Measurements from ENCODE around the gene BTN3A1.
"Not testable (repeated sequence)": the region's sequence is repeated elsewhere in the genome, so short reads cannot be mapped to it uniquely, and the experiment has no call there.

Gene BTN3A1

GRCh38 chr6:26412228-26412627 is 10.2 kb downstream of the BTN3A1 start:
- intact Hi-C loops (cut with DNase I): no loop called here

DNA sequence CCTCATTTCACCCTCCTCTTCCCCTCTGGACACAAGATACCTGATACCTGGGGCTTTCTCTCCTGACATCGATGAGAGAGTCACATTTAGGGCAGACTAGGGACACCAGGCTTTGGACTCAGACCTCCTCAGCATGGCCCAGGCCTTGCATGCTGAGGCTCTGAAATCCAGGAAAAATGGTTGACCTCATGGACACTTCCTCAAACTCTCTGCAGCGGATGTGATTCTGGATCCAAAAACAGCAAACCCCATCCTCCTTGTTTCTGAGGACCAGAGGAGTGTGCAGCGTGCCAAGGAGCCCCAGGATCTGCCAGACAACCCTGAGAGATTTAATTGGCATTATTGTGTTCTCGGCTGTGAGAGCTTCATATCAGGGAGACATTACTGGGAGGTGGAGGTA is 10.9 kb downstream of the BTN3A1 start:
- DNase-seq: no peak
- intact Hi-C loops (cut with DNase I): no loop called here

More at GRCh38 chr6:26412228-26412627, 10.2 kb downstream of the BTN3A1 start:
- no peak for DNase-seq

DNA sequence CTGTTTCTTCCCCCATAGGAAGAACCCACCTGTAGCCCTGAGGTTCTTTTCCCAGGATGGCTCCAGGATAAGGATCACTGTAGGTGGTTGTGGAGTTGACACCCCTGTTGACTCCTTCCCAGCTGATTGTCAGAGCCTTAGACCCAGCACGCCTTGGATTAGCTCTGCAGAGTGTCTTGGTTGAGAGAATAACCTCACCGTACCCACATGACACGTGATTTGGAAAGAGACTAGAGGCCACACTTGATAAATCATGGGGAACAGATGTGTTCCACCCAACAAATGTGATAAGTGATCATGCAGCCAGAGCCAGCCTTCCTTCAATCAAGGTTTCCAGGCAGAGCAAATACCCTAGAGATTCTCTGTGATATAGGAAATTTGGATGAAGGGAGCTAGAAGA is 12.2 kb downstream of the BTN3A1 start:
- intact Hi-C loops (cut with DNase I): no loop called here
- DNase-seq: no peak

GRCh38 chr6:26415036-26415614 is 13.1 kb downstream of the BTN3A1 start:
- DNase-seq: no peak
- intact Hi-C loops (cut with DNase I): no loop called here

DNA sequence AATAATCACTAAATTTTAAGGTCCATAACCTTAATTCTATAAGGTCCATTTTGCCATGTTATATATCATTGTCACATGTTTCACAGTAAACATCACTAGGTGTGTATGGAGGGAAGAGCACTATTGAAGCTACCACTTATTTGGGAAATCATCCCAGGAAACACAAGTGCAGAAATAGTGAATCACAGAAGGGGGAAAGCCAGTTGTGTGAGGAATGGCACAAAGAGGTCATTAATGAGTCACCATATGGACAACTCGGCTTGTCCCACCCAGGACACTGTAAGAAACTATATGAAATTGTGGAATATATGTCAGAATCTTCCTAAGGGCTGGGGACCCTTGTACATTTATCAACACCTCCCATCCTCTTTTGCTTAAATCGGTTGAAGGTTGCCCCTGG is 13.7 kb downstream of the BTN3A1 start:
- intact Hi-C loops (cut with DNase I): no loop called here
- DNase-seq: no peak

DNA sequence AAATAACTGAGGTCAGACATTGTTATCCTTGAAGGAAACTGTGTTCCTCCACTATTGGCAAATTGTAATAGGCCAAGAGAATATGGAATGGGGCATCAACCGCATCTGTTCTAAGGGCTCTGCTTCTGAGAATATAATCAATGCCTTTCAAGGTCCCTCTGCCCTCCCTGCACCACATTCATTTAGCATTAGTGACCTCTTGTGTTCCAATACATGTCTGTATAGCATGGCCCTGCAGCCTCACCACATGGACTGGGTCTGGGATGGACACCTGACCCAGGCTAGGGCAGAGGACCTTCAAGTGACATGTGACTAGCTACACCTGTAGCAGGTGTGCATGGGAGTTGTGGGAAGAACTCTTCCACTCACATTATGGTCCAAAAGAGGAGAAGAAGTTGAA is 14.2 kb downstream of the BTN3A1 start:
- DNase-seq: no peak
- intact Hi-C loops (cut with DNase I): no loop called here

DNA sequence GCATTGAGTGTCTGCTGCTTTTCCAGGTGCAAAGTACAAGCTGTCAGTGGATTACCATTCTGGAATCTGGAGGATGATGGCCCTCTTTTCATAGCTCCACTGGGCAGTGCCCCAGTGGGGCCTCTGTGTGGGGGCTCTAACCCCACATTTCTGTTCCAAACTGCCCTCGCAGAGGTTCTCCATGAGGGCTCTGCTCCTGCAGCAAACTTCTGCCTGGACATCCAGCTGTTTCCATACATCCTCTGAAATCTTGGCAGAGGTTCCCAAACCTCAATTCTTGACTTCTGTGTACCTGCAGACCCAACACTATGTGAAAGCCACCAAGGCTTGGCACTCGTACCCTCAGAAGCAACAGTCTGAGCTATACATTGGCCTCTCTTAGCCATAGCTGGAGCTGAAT is 16.0 kb downstream of the BTN3A1 start:
- DNase-seq; intact Hi-C loops (cut with DNase I): not testable (repeated sequence)

GRCh38 chr6:26418795-26419194 is 16.7 kb downstream of the BTN3A1 start:
- DNase-seq: not testable (repeated sequence)

DNA sequence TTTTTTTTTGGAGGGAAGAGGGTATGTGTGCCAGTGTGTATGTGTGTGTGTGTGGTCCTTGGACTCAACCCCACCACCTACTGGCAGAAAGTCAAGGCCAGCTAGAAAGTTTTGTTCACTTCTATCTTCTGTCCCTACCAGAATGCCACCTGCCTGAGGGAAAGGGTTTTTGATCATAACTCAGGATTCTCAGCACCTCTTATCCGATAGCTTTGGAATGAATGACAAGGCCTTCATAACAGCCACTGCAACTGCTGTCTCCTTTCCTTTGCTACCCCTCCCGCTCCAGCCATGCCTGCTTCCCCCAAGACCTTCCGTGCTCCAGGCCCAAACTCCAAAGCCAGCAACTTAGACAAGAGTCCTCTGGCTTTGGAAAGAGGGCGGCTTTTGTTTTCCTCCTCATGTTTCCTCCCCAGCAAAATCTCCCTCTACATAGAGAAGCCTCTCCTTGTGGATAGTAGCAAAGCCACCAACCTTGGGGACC is 18.7 kb downstream of the BTN3A1 start:
- DNase-seq: no peak
- intact Hi-C loops (cut with DNase I): no loop called here

More at GRCh38 chr6:26418795-26419194, 16.7 kb downstream of the BTN3A1 start:
- intact Hi-C loops (cut with DNase I): not testable (repeated sequence)

DNA sequence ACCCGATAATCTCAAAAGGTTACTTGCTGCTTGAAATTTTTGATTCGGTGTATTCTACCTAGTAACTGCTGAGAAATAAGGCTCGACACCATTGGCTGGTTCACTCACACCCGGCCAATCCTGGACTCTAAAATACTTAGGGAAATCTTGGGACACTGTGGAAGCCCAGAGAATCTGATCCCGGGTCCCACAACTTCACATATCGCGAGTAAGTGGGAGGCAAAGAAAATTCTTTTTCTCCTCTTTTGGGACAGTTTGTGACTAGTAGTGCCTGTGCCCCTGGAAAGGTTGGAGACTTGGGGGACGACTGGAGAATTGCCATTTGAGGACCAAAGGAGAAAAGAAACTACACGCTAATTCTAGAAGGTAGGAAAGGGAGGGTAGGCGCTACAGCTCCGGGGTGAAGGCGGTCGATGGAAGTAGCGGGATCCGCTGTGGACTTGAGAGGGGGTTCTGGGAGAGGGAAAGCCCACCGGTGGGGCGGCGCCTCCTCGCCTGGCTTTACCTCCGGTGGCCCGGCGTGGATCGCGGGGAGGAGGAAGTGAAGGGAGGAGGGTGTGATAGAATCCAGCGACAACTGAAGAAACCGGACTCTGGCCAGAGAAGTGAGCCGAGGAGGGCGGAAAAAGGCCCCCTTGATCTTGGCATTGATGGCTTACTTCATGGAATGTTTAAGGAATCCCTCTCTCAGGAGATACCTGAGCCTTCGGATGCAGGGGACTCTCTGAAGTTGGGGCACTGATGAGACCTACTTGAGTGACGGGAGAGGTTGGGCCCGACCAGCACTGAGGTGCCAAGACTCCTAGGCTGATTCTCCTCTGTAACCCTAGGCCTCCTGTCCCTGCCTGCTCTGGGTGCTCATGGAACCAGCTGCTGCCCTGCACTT is 19.4 kb downstream of the BTN3A1 start:
- intact Hi-C loops (cut with DNase I): no loop called here
- DNase-seq: peak; percentile 37 to 91 (median 58)

DNA sequence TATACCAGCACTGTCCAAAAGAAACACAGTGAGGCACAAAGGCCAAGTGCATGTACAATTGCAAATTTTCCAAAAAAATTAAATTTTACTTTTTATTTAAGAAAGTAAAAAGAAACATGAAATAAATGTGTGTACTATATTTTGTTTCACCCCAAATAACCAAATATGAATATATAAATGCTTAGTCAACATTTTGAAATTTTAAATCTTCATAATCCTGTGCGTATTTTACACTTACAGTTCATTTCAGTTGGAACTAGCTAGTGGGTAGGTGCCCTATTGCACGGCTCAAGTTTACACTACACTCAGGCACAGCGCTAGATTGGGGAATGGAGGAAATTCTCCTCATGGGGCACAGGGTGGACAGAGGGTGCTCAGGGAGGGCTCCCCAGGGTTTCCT is 20.3 kb downstream of the BTN3A1 start:
- no peak for DNase-seq
- intact Hi-C loops (cut with DNase I): no loop called here

DNA sequence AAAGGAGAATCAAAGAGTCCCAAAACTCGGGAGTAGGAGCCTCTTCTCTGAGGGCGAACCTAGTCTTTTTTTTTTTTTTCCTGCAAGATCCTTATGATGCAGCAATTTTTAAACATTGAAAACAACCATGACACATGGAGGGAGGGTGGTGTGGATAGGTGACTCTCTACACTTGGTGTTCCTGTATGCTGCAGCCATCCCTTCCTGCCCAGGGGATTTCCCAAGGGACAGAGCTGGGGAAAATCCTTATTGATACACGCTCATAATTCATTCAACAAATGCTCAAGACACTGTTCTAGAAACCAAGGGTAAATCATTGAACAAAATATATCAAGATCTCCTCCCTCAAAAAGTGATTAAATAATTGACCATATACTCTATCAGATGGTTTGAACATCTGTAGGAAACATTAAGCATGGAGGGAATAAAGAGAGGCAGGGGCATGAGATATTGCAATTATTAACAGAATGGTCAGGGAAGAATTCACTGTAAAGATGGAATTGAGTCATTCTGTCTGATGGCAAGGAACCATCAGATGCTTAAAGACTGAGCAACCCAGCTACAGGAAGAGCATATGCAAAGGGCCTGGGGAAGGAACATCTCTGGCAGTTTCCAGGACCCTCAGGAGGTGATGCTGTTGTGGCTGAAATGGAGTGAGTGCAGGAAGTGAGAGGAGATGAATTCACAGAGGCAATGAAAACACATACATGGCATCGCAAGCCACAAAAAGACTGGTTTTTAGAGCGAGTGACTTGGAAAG is 24.8 kb downstream of the BTN3A1 start:
- intact Hi-C loops (cut with DNase I): no loop called here
- DNase-seq: no peak

DNA sequence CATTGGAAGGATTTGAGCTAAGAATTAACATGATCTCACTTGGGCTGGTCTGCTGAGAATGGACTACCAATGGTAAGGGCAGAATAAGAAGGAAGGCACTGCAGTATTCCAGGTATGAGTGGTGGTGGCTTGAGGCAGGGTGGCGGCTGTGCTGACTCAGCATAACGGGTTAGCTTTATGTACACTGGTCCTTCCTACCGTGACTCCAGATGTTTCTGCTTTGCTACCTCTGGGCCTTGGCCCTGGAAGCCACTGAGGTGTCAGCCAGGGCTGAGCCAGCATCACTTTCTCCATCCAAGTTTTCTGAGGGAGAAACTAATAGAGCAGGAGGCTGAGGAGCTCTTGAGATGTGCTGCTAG is 25.4 kb downstream of the BTN3A1 start:
- intact Hi-C loops (cut with DNase I): no loop called here
- no peak for DNase-seq

DNA sequence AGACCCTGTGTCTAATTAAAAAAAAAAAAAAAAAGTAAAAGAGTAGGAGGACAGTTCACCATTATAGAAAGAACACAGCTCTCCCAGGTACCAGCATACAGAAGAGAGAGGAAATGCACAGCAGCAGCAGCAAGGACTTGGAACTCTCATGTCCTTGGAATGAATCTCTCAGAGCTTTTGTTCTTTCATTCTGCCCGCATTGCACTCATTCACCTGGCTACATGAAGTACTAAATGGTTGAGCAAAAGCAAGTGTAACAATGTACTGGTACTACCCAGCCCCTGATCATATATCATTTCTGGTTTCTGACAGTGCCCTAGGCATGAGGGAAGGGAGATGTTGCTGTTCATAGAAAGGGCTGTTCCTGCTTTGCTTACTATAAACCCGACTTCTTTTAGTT is 26.1 kb downstream of the BTN3A1 start:
- intact Hi-C loops (cut with DNase I): no loop called here
- no peak for DNase-seq

DNA sequence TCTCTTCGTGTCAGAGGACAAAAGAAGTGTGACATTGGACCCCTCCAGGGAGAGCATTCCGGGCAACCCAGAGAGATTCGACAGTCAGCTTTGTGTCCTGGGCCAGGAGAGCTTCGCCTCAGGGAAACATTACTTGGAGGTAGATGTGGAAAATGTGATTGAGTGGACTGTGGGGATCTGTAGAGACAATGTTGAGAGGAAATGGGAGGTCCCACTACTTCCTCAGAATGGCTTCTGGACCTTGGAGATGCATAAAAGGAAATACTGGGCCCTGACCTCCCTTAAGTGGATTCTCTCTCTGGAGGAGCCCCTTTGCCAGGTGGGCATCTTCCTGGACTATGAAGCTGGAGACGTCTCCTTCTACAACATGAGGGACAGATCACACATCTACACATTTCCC is 28.7 kb downstream of the BTN3A1 start:
- intact Hi-C loops (cut with DNase I): no loop called here
- no peak for DNase-seq

DNA sequence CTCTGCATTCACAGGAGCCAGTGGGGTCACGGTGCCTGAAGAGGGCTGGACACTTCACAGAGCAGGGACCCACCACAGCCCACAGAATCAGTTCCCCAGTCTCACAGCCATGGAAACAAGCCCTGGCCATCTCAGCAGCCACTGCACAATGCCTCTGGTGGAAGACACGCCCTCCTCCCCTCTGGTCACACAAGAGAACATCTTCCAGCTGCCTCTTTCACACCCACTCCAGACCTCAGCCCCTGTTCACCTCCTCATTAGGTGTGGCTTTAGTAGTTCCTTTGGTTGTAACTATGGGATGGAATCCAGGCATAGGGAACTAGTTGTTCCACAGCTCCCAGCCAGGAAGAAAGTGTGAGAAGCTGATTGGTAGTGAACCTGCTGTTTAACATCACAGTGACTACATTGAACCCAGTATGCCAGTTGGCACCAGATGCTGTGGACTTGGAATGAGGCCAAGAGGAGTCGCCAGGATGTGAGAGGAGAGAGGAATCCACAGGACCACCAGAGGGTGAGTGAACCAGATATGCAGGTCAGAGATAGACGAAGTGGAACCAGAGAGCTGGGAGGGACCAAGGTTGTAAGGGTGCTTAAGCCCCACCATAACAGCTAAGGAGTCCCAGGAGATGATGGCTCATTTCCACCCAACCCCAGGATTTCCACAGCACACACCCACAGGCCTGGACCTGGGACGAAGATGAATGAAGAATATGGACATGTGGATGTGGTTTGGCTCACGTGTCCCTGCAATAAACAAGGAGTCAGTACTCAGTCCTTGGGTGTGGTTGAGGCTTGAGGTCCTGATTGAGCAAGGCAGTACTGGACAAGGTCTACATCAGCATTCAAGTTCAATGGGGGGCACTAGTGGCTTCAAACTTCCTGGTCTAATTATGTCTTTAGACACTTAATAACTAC is 29.4 kb downstream of the BTN3A1 start:
- no peak for DNase-seq
- intact Hi-C loops (cut with DNase I): no loop called here

GRCh38 chr6:26432627-26433201 is 30.6 kb downstream of the BTN3A1 start:
- intact Hi-C loops (cut with DNase I): no loop called here

GRCh38 chr6:26433680-26434079 is 31.6 kb downstream of the BTN3A1 start:
- intact Hi-C loops (cut with DNase I); DNase-seq: not testable (repeated sequence)

More at GRCh38 chr6:26432627-26433201, 30.6 kb downstream of the BTN3A1 start:
- no peak for DNase-seq

GRCh38 chr6:26436018-26436417 is 33.9 kb downstream of the BTN3A1 start:
- DNase-seq: no peak
- intact Hi-C loops (cut with DNase I): no loop called here

GRCh38 chr6:26437550-26437949 is 35.5 kb downstream of the BTN3A1 start:
- intact Hi-C loops (cut with DNase I): no loop called here
- DNase-seq: no peak

All from posterior cingulate gyrus (tissue), 11 donors.